ENCODE data around the gene MGLL. TPM values are rescaled to one million over a fixed set of nuclear protein-coding genes. Genes with fewer than 3 reads are reported as not detected.

The MGLL gene
- total RNA-seq, 1 donor from 2014 or later = 12.5 TPM

- H3K36me3 ChIP-seq (ENCODE audit: control insufficient read depth in 3 of 3, insufficient read depth in 3 of 3, low read length in 3 of 3) = no peaks in the 10 kb centered on the region
- no peaks in the 10 kb centered on the region for H3K27me3 ChIP-seq (ENCODE audit: control insufficient read depth in 3 of 3, insufficient read depth in 3 of 3, low read length in 3 of 3)
- H3K9me3 ChIP-seq (ENCODE audit: control insufficient read depth in 3 of 3, low read length in 3 of 3) = no peaks in the 10 kb centered on the region
- no peak overlapping the region for H3K27ac ChIP-seq (ENCODE audit: low read depth, low read length)
- H3K4me3 ChIP-seq (ENCODE audit: low read length in 3 of 3) = no peak overlapping the region
- no peak overlapping the region for H3K9ac ChIP-seq (ENCODE audit: low read depth in 1 of 3, low read length in 3 of 3)
- H3K4me1 ChIP-seq (ENCODE audit: control insufficient read depth in 3 of 3, insufficient read depth in 3 of 3, low read length in 3 of 3) = no peaks in the 10 kb centered on the region
These were observed 34.5 kb upstream of the MGLL start for GRCh38 chr3:127856801-127857200.

- Histone ChIP-seq H3K27ac (ENCODE audit: low read depth, low read length) (no peak overlapping the region), H3K36me3 (ENCODE audit: control insufficient read depth in 3 of 3, insufficient read depth in 3 of 3, low read length in 3 of 3) (no peaks in the 10 kb centered on the region), H3K4me1 (ENCODE audit: control insufficient read depth in 3 of 3, insufficient read depth in 3 of 3, low read length in 3 of 3) (no peaks in the 10 kb centered on the region), H3K4me3 (ENCODE audit: low read length in 3 of 3) (no peak overlapping the region), H3K9ac (ENCODE audit: low read depth in 1 of 3, low read length in 3 of 3) (no peak overlapping the region), H3K27me3 (ENCODE audit: control insufficient read depth in 3 of 3, insufficient read depth in 3 of 3, low read length in 3 of 3) (no peaks in the 10 kb centered on the region), H3K9me3 (ENCODE audit: control insufficient read depth in 3 of 3, low read length in 3 of 3) (no peaks in the 10 kb centered on the region)
These were observed 32.9 kb upstream of the MGLL start for GRCh38 chr3:127855246-127855645.

- Histone ChIP-seq H3K27ac (ENCODE audit: low read depth, low read length) (no peak overlapping the region), H3K27me3 (ENCODE audit: control insufficient read depth in 3 of 3, insufficient read depth in 3 of 3, low read length in 3 of 3) (no peaks in the 10 kb centered on the region), H3K36me3 (ENCODE audit: control insufficient read depth in 3 of 3, insufficient read depth in 3 of 3, low read length in 3 of 3) (no peaks in the 10 kb centered on the region), H3K9me3 (ENCODE audit: control insufficient read depth in 3 of 3, low read length in 3 of 3) (no peaks in the 10 kb centered on the region), H3K4me3 (ENCODE audit: low read length in 3 of 3) (no peak overlapping the region), H3K4me1 (ENCODE audit: control insufficient read depth in 3 of 3, insufficient read depth in 3 of 3, low read length in 3 of 3) (no peaks in the 10 kb centered on the region), H3K9ac (ENCODE audit: low read depth in 1 of 3, low read length in 3 of 3) (no peak overlapping the region)
These were observed 31.4 kb upstream of the MGLL start for GRCh38 chr3:127853681-127854080.

- Histone ChIP-seq H3K36me3 (ENCODE audit: control insufficient read depth in 3 of 3, insufficient read depth in 3 of 3, low read length in 3 of 3) (no peaks in the 10 kb centered on the region), H3K27ac (ENCODE audit: low read depth, low read length) (no peak overlapping the region), H3K4me3 (ENCODE audit: low read length in 3 of 3) (no peak overlapping the region), H3K27me3 (ENCODE audit: control insufficient read depth in 3 of 3, insufficient read depth in 3 of 3, low read length in 3 of 3) (no peaks in the 10 kb centered on the region), H3K4me1 (ENCODE audit: control insufficient read depth in 3 of 3, insufficient read depth in 3 of 3, low read length in 3 of 3) (no peaks in the 10 kb centered on the region), H3K9ac (ENCODE audit: low read depth in 1 of 3, low read length in 3 of 3) (no peak overlapping the region), H3K9me3 (ENCODE audit: control insufficient read depth in 3 of 3, low read length in 3 of 3) (no peaks in the 10 kb centered on the region)
These were observed 29.6 kb upstream of the MGLL start for GRCh38 chr3:127851899-127852298.

GRCh38 chr3:127849368-127849767 lies 27.1 kb upstream of the MGLL start:
- Histone ChIP-seq H3K9ac (ENCODE audit: low read depth in 1 of 3, low read length in 3 of 3) (no peak overlapping the region), H3K27ac (ENCODE audit: low read depth, low read length) (no peak overlapping the region), H3K9me3 (ENCODE audit: control insufficient read depth in 3 of 3, low read length in 3 of 3) (no peaks in the 10 kb centered on the region), H3K36me3 (ENCODE audit: control insufficient read depth in 3 of 3, insufficient read depth in 3 of 3, low read length in 3 of 3) (no peaks in the 10 kb centered on the region), H3K4me1 (ENCODE audit: control insufficient read depth in 3 of 3, insufficient read depth in 3 of 3, low read length in 3 of 3) (no peaks in the 10 kb centered on the region), H3K4me3 (ENCODE audit: low read length in 3 of 3) (no peak overlapping the region), H3K27me3 (ENCODE audit: control insufficient read depth in 3 of 3, insufficient read depth in 3 of 3, low read length in 3 of 3) (no peaks in the 10 kb centered on the region)

- Histone ChIP-seq H3K27ac (ENCODE audit: low read depth, low read length) (no peak overlapping the region), H3K4me1 (ENCODE audit: control insufficient read depth in 3 of 3, insufficient read depth in 3 of 3, low read length in 3 of 3) (no peaks in the 10 kb centered on the region), H3K9me3 (ENCODE audit: control insufficient read depth in 3 of 3, low read length in 3 of 3) (no peaks in the 10 kb centered on the region), H3K4me3 (ENCODE audit: low read length in 3 of 3) (no peak overlapping the region), H3K36me3 (ENCODE audit: control insufficient read depth in 3 of 3, insufficient read depth in 3 of 3, low read length in 3 of 3) (no peaks in the 10 kb centered on the region), H3K9ac (ENCODE audit: low read depth in 1 of 3, low read length in 3 of 3) (no peak overlapping the region), H3K27me3 (ENCODE audit: control insufficient read depth in 3 of 3, insufficient read depth in 3 of 3, low read length in 3 of 3) (no peaks in the 10 kb centered on the region)
These were observed 26.1 kb upstream of the MGLL start for GRCh38 chr3:127848131-127849129.

GRCh38 chr3:127847236-127847720 lies 25.0 kb upstream of the MGLL start:
- no peaks in the 10 kb centered on the region for H3K4me1 ChIP-seq (ENCODE audit: control insufficient read depth in 3 of 3, insufficient read depth in 3 of 3, low read length in 3 of 3)
- H3K27me3 ChIP-seq (ENCODE audit: control insufficient read depth in 3 of 3, insufficient read depth in 3 of 3, low read length in 3 of 3) = no peaks in the 10 kb centered on the region
- H3K36me3 ChIP-seq (ENCODE audit: control insufficient read depth in 3 of 3, insufficient read depth in 3 of 3, low read length in 3 of 3) = no peaks in the 10 kb centered on the region
- no peak overlapping the region for H3K4me3 ChIP-seq (ENCODE audit: low read length in 3 of 3)
- H3K9me3 ChIP-seq (ENCODE audit: control insufficient read depth in 3 of 3, low read length in 3 of 3) = no peaks in the 10 kb centered on the region
- no peak overlapping the region for H3K27ac ChIP-seq (ENCODE audit: low read depth, low read length)
- H3K9ac ChIP-seq (ENCODE audit: low read depth in 1 of 3, low read length in 3 of 3) = no peak overlapping the region

- Histone ChIP-seq H3K4me1 (ENCODE audit: control insufficient read depth in 3 of 3, insufficient read depth in 3 of 3, low read length in 3 of 3) (no peaks in the 10 kb centered on the region), H3K27me3 (ENCODE audit: control insufficient read depth in 3 of 3, insufficient read depth in 3 of 3, low read length in 3 of 3) (no peaks in the 10 kb centered on the region), H3K36me3 (ENCODE audit: control insufficient read depth in 3 of 3, insufficient read depth in 3 of 3, low read length in 3 of 3) (no peaks in the 10 kb centered on the region), H3K4me3 (ENCODE audit: low read length in 3 of 3) (no peak overlapping the region), H3K27ac (ENCODE audit: low read depth, low read length) (no peak overlapping the region), H3K9ac (ENCODE audit: low read depth in 1 of 3, low read length in 3 of 3) (no peak overlapping the region), H3K9me3 (ENCODE audit: control insufficient read depth in 3 of 3, low read length in 3 of 3) (no peaks in the 10 kb centered on the region)
These were observed 24.3 kb upstream of the MGLL start for GRCh38 chr3:127846576-127846975.

- Histone ChIP-seq H3K27ac (ENCODE audit: low read depth, low read length) (no peak overlapping the region), H3K9ac (ENCODE audit: low read depth in 1 of 3, low read length in 3 of 3) (no peak overlapping the region), H3K27me3 (ENCODE audit: control insufficient read depth in 3 of 3, insufficient read depth in 3 of 3, low read length in 3 of 3) (no peaks in the 10 kb centered on the region), H3K36me3 (ENCODE audit: control insufficient read depth in 3 of 3, insufficient read depth in 3 of 3, low read length in 3 of 3) (no peaks in the 10 kb centered on the region), H3K9me3 (ENCODE audit: control insufficient read depth in 3 of 3, low read length in 3 of 3) (no peaks in the 10 kb centered on the region), H3K4me3 (ENCODE audit: low read length in 3 of 3) (no peak overlapping the region), H3K4me1 (ENCODE audit: control insufficient read depth in 3 of 3, insufficient read depth in 3 of 3, low read length in 3 of 3) (no peaks in the 10 kb centered on the region)
These were observed 22.1 kb upstream of the MGLL start for GRCh38 chr3:127844326-127844942.

- Histone ChIP-seq H3K27ac (ENCODE audit: low read depth, low read length) (no peak overlapping the region), H3K9ac (ENCODE audit: low read depth in 1 of 3, low read length in 3 of 3) (no peak overlapping the region), H3K4me3 (ENCODE audit: low read length in 3 of 3) (no peak overlapping the region), H3K4me1 (ENCODE audit: control insufficient read depth in 3 of 3, insufficient read depth in 3 of 3, low read length in 3 of 3) (no peaks in the 10 kb centered on the region), H3K36me3 (ENCODE audit: control insufficient read depth in 3 of 3, insufficient read depth in 3 of 3, low read length in 3 of 3) (no peaks in the 10 kb centered on the region), H3K27me3 (ENCODE audit: control insufficient read depth in 3 of 3, insufficient read depth in 3 of 3, low read length in 3 of 3) (no peaks in the 10 kb centered on the region), H3K9me3 (ENCODE audit: control insufficient read depth in 3 of 3, low read length in 3 of 3) (no peaks in the 10 kb centered on the region)
These were observed 18.4 kb upstream of the MGLL start for GRCh38 chr3:127840671-127841070.

Measured in skeletal muscle tissue (tissue), 4 donors.